ENCODE measurements around the gene SDK1.
"Not testable (repeated sequence)": the region's sequence is repeated elsewhere in the genome, so short reads cannot be mapped to it uniquely, and the experiment has no call there.

Gene SDK1

GRCh38 chr7:4313911-4314310, 1012.9 kb downstream of the SDK1 start:
- not testable (repeated sequence) for DNase-seq (ENCODE audit: low read depth in 2 of 2)

- not testable (repeated sequence) for DNase-seq (ENCODE audit: low read depth in 2 of 2)
Measured at GRCh38 chr7:4314316-4314715, 1013.3 kb downstream of the SDK1 start.
